ENCODE results near the gene LAMA2.

LAMA2 gene

GRCh38 chr6:129117355-129117754 is 234.4 kb downstream of the LAMA2 start:
- Histone ChIP-seq H3K4me3 (ENCODE audit: extremely low read depth, insufficient read depth, low read length, poor library complexity, severe bottlenecking) (no peak overlapping the region), H3K4me1 (ENCODE audit: control insufficient read depth, insufficient read depth, low read length, poor library complexity, severe bottlenecking) (no peaks in the 10 kb centered on the region), H3K36me3 (ENCODE audit: control insufficient read depth, insufficient read depth, low read length) (no peaks in the 10 kb centered on the region), H3K27ac (ENCODE audit: low read depth, low read length, severe bottlenecking) (no peak overlapping the region), H3K9me3 (ENCODE audit: control insufficient read depth, low read length) (no peaks in the 10 kb centered on the region)
- WGBS, 2 experiments (ENCODE audit: insufficient coverage in 2 of 2), result 92 to 93% methylated on average over 2 to 3 of the region's 5 CpGs

GRCh38 chr6:129120856-129121638 is 238.1 kb downstream of the LAMA2 start:
- WGBS, 2 experiments (ENCODE audit: insufficient coverage in 2 of 2), result no CpG with 5 or more reads among the region's 3 CpGs
- Histone ChIP-seq H3K9me3 (ENCODE audit: control insufficient read depth, low read length) (no peaks in the 10 kb centered on the region), H3K4me3 (ENCODE audit: extremely low read depth, insufficient read depth, low read length, poor library complexity, severe bottlenecking) (no peak overlapping the region), H3K27ac (ENCODE audit: low read depth, low read length, severe bottlenecking) (no peak overlapping the region), H3K36me3 (ENCODE audit: control insufficient read depth, insufficient read depth, low read length) (no peaks in the 10 kb centered on the region), H3K4me1 (ENCODE audit: control insufficient read depth, insufficient read depth, low read length, poor library complexity, severe bottlenecking) (no peaks in the 10 kb centered on the region)

DNA sequence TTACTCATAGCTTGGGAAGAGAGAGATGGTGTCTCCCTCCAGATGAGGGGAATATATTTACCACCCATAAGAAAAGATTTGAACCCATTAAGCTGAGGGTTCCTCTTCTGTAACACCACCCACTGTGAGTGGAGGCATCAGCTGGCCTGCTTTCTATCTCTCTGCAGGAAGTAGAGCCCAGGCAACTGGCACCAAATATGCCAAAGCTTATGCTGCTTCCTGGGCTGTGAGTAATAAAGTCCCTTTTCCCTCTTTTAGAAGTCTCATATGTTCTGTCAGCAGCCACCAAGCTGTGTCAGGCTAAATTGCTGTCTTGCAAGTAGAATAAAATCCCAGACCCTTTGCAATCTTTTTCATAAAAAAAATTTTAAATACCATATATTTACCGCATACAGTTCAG is 241.4 kb downstream of the LAMA2 start:
- H3K27ac ChIP-seq (ENCODE audit: low read depth, low read length, severe bottlenecking), result no peak overlapping the region
- no peaks in the 10 kb centered on the region for H3K4me1 ChIP-seq (ENCODE audit: control insufficient read depth, insufficient read depth, low read length, poor library complexity, severe bottlenecking)
- no peak overlapping the region for H3K4me3 ChIP-seq (ENCODE audit: extremely low read depth, insufficient read depth, low read length, poor library complexity, severe bottlenecking)
- WGBS, 2 experiments (ENCODE audit: insufficient coverage in 2 of 2), result no CpG with 5 or more reads among the region's 1 CpG
- no peaks in the 10 kb centered on the region for H3K9me3 ChIP-seq (ENCODE audit: control insufficient read depth, low read length)
- no peaks in the 10 kb centered on the region for H3K36me3 ChIP-seq (ENCODE audit: control insufficient read depth, insufficient read depth, low read length)

DNA sequence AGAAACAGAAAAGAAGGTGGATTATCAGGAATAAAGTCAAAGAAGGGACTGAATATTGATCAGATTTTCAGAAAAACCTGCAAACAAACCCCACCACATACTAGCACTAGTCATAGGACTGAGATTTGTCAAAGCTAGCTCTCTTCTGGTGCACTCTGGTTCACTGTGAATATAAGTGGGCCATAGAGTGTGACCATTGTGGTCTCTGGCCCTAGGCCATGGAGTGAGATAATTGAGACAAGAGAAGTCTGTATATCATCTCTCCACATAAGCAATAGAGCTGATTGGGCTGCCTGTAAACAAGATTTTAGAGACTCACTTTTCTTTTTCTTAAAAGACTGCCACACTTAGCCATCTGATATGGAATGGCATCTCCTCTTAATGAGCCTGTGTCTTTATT is 247.2 kb downstream of the LAMA2 start:
- Histone ChIP-seq H3K4me1 (ENCODE audit: control insufficient read depth, insufficient read depth, low read length, poor library complexity, severe bottlenecking) (no peaks in the 10 kb centered on the region), H3K4me3 (ENCODE audit: extremely low read depth, insufficient read depth, low read length, poor library complexity, severe bottlenecking) (no peak overlapping the region), H3K36me3 (ENCODE audit: control insufficient read depth, insufficient read depth, low read length) (no peaks in the 10 kb centered on the region), H3K9me3 (ENCODE audit: control insufficient read depth, low read length) (no peaks in the 10 kb centered on the region), H3K27ac (ENCODE audit: low read depth, low read length, severe bottlenecking) (no peak overlapping the region)

DNA sequence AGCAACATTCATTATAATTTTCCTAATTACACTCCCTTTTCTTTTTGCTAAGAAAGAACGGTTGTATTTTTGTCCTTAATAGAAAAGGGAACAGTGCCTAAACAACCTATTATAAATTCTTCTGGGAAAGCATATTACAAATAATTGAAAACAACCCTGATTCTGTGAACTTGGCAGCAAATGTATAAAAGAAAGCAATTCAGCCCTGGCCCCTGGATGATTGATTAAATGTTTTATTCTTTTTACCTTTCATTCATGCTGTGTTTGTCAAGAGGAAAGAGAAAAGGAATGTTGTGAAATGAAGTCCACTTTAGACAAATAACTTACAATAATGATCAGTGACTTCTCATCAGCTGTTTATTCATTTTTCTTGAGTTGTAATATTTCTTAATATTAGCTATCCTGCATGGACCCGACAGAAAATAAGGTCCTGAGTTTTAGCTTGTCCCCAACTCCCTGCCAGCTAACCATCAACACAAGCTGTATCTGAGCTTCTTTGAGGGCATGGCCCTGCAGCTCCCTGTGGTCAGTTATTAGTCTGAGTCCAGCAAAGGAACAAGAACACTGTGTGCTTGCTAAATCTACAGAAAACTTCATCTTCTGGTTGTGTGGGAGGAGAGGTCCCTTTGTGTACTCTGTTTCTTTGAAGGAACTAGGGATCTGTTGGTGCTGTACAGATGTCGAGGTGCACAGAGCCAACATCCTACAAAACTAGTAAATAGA is 248.2 kb downstream of the LAMA2 start:
- no peaks in the 10 kb centered on the region for H3K9me3 ChIP-seq (ENCODE audit: control insufficient read depth, low read length)
- WGBS, 2 experiments (ENCODE audit: insufficient coverage in 2 of 2), result no CpG with 5 or more reads among the region's 3 CpGs
- H3K36me3 ChIP-seq (ENCODE audit: control insufficient read depth, insufficient read depth, low read length), result no peaks in the 10 kb centered on the region
- no peaks in the 10 kb centered on the region for H3K4me1 ChIP-seq (ENCODE audit: control insufficient read depth, insufficient read depth, low read length, poor library complexity, severe bottlenecking)
- H3K27ac ChIP-seq (ENCODE audit: low read depth, low read length, severe bottlenecking), result no peak overlapping the region
- H3K4me3 ChIP-seq (ENCODE audit: extremely low read depth, insufficient read depth, low read length, poor library complexity, severe bottlenecking), result no peak overlapping the region

DNA sequence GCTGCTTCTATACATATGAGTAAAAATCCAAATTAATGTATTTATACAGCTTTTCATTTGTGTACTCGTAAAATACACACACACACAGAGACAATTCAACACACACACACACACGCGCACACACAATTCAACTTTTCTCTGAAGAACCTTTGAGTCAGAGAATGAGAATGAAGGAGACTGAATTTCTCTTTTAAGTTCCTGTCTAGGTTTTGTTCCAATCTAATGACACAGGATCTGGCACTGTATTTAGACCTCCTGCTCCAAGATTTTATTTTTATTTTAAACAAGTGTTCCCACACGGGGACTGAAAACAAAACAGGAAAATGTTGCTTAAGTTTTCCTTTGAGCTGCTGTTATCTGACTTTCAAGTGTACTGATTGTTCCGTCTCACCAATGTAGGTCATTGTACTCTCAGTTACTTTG is 250.8 kb downstream of the LAMA2 start:
- 67% methylated on average over 1 of the region's 5 CpGs; no CpG with 5 or more reads in 1 of the 2 experiments for WGBS, 2 experiments (ENCODE audit: insufficient coverage in 2 of 2)
- no peak overlapping the region for H3K4me3 ChIP-seq (ENCODE audit: extremely low read depth, insufficient read depth, low read length, poor library complexity, severe bottlenecking)
- no peaks in the 10 kb centered on the region for H3K9me3 ChIP-seq (ENCODE audit: control insufficient read depth, low read length)
- no peaks in the 10 kb centered on the region for H3K4me1 ChIP-seq (ENCODE audit: control insufficient read depth, insufficient read depth, low read length, poor library complexity, severe bottlenecking)
- H3K27ac ChIP-seq (ENCODE audit: low read depth, low read length, severe bottlenecking), result no peak overlapping the region
- H3K36me3 ChIP-seq (ENCODE audit: control insufficient read depth, insufficient read depth, low read length), result no peaks in the 10 kb centered on the region

GRCh38 chr6:129134535-129134934 is 251.6 kb downstream of the LAMA2 start:
- Histone ChIP-seq H3K9me3 (ENCODE audit: control insufficient read depth, low read length) (no peaks in the 10 kb centered on the region), H3K4me1 (ENCODE audit: control insufficient read depth, insufficient read depth, low read length, poor library complexity, severe bottlenecking) (no peaks in the 10 kb centered on the region), H3K27ac (ENCODE audit: low read depth, low read length, severe bottlenecking) (no peak overlapping the region), H3K36me3 (ENCODE audit: control insufficient read depth, insufficient read depth, low read length) (no peaks in the 10 kb centered on the region), H3K4me3 (ENCODE audit: extremely low read depth, insufficient read depth, low read length, poor library complexity, severe bottlenecking) (no peak overlapping the region)

DNA sequence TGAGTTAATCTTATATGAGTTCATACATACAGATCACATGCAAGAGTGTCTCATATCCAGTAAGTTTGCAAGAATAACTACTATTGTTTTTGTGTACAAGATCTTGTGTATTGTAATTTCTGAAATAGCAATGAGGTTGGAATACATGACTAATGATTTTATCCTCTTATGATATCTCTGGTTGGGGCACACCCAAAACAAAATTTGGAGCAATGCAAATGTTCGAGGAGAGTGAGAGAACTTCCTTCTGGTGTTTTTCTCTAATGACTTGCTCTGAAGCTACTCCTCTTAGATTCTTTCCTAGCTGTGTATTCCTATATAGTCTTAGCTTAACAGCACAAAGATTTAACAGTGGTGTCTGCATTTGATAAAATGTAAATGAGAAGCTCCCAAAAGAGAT is 252.5 kb downstream of the LAMA2 start:
- H3K4me1 ChIP-seq (ENCODE audit: control insufficient read depth, insufficient read depth, low read length, poor library complexity, severe bottlenecking), result no peaks in the 10 kb centered on the region
- whole genome bisulfite sequencing, 2 experiments (ENCODE audit: insufficient coverage in 2 of 2), result no CpG with 5 or more reads among the region's 1 CpG

DNA sequence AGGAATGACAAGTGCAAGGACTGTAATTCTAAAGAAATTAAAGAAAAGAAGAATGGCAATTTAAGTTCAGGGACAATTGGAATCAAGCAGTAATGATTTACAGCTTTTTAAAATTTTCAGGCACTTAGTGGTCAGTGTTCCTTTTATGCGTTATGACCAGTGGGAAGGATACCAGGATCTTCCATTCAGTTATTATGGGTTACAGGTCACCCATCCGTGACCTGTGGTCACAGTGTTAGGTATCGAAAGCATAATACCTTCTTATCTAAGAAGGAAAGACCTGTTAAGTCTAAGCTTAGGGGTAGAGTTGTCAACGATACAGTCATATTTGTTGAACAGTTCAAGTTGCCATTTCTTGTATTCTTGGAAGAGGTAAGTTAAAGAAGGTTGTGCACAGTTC is 253.8 kb downstream of the LAMA2 start:
- H3K27ac ChIP-seq (ENCODE audit: low read depth, low read length, severe bottlenecking), result no peak overlapping the region
- WGBS, 2 experiments (ENCODE audit: insufficient coverage in 2 of 2), result 100% methylated on average over 1 of the region's 4 CpGs; no CpG with 5 or more reads in 1 of the 2 experiments

More for the DNA sequence above, 252.5 kb downstream of the LAMA2 start:
- Histone ChIP-seq H3K27ac (ENCODE audit: low read depth, low read length, severe bottlenecking) (no peak overlapping the region), H3K4me3 (ENCODE audit: extremely low read depth, insufficient read depth, low read length, poor library complexity, severe bottlenecking) (no peak overlapping the region), H3K9me3 (ENCODE audit: control insufficient read depth, low read length) (no peaks in the 10 kb centered on the region), H3K36me3 (ENCODE audit: control insufficient read depth, insufficient read depth, low read length) (no peaks in the 10 kb centered on the region)

GRCh38 chr6:129138739-129139405 is 255.9 kb downstream of the LAMA2 start:
- H3K4me1 ChIP-seq (ENCODE audit: control insufficient read depth, insufficient read depth, low read length, poor library complexity, severe bottlenecking), result no peaks in the 10 kb centered on the region
- no peaks in the 10 kb centered on the region for H3K9me3 ChIP-seq (ENCODE audit: control insufficient read depth, low read length)
- WGBS, 2 experiments (ENCODE audit: insufficient coverage in 2 of 2), result 59 to 88% methylated on average over 2 of the region's 4 CpGs
- no peak overlapping the region for H3K4me3 ChIP-seq (ENCODE audit: extremely low read depth, insufficient read depth, low read length, poor library complexity, severe bottlenecking)
- H3K27ac ChIP-seq (ENCODE audit: low read depth, low read length, severe bottlenecking), result no peak overlapping the region
- H3K36me3 ChIP-seq (ENCODE audit: control insufficient read depth, insufficient read depth, low read length), result no peaks in the 10 kb centered on the region

More for the DNA sequence above, 253.8 kb downstream of the LAMA2 start:
- Histone ChIP-seq H3K4me1 (ENCODE audit: control insufficient read depth, insufficient read depth, low read length, poor library complexity, severe bottlenecking) (no peaks in the 10 kb centered on the region), H3K36me3 (ENCODE audit: control insufficient read depth, insufficient read depth, low read length) (no peaks in the 10 kb centered on the region), H3K4me3 (ENCODE audit: extremely low read depth, insufficient read depth, low read length, poor library complexity, severe bottlenecking) (no peak overlapping the region), H3K9me3 (ENCODE audit: control insufficient read depth, low read length) (no peaks in the 10 kb centered on the region)
